Neural cell (in vitro differentiated cells): ENCODE results near the gene CLEC14A. TPM values are rescaled to one million over a fixed set of nuclear protein-coding genes. Genes with fewer than 3 reads are reported as not detected.

ENCODE experiments used
- H2AFZ ChIP-seq: fragments of 200-600, 300-800 bp; sonication (generic), shearing (Covaris generic); 2 replicates; pipeline ENCODE4 v1.6.0; 2014; ENCODE audit warnings: low read depth, mild to moderate bottlenecking, antibody characterized with exemption, low read length, moderate library complexity
- H3F3A ChIP-seq: fragments of 200-600 bp; shearing (Covaris generic); 2 replicates; pipeline ENCODE4 v1.6.1; 2016; ENCODE audit warnings: mild to moderate bottlenecking, moderate library complexity, mixed read lengths, antibody characterized with exemption, low read length; ENCODE audit not compliant: insufficient read depth, poor library complexity, severe bottlenecking
- H3K27ac ChIP-seq: fragments of 200-600, 300-800 bp; sonication (generic), shearing (Covaris generic); 2 replicates; pipeline ENCODE4 v1.5.1; 2014; ENCODE audit warnings: mild to moderate bottlenecking, low read length, moderate library complexity
- H3K27me3 ChIP-seq: fragments of 300-800, 200-600 bp; sonication (generic), shearing (Covaris generic); 2 replicates; pipeline ENCODE4 v1.6.0; 2014; ENCODE audit warnings: mild to moderate bottlenecking, low read depth, low read length, moderate library complexity; ENCODE audit not compliant: insufficient read depth
- H3K36me3 ChIP-seq: fragments of 300-800, 200-600 bp; sonication (generic), shearing (Covaris generic); 2 replicates; pipeline ENCODE4 v1.5.1; 2014; ENCODE audit warnings: mild to moderate bottlenecking, antibody characterized with exemption, low read length, moderate library complexity; ENCODE audit not compliant: insufficient read depth
- H3K4me2 ChIP-seq: fragments of 300-800, 200-600 bp; sonication (generic), shearing (Covaris generic); 2 replicates; pipeline ENCODE4 v1.6.0; 2014; ENCODE audit warnings: mild to moderate bottlenecking, low read length
- H3K4me3 ChIP-seq: fragments of 300-800, 200-600 bp; sonication (generic), shearing (Covaris generic); 2 replicates; pipeline ENCODE4 v1.5.1; 2014; ENCODE audit warnings: mild to moderate bottlenecking, low read length, moderate library complexity
- H3K79me2 ChIP-seq: fragments of 200-600 bp; shearing (Covaris generic); replicated peaks from 2 replicates; pipeline ENCODE4 v1.6.0; 2014; ENCODE audit warnings: mild to moderate bottlenecking, low read length, moderate library complexity; ENCODE audit not compliant: insufficient read depth
- H3K9ac ChIP-seq: fragments of 300-800, 200-600 bp; sonication (generic), shearing (Covaris generic); 2 replicates; pipeline ENCODE4 v1.6.1; 2016; ENCODE audit warnings: mild to moderate bottlenecking, low read length, mixed read lengths
- H3K9me2 ChIP-seq: fragments of 200-600 bp; shearing (Covaris generic); 2 replicates; pipeline ENCODE4 v1.6.1; 2016; ENCODE audit warnings: mild to moderate bottlenecking, low read length, mixed read lengths; ENCODE audit not compliant: insufficient read depth
- H3K9me3 ChIP-seq: fragments of 200-600, 300-800 bp; sonication (generic), shearing (Covaris generic); 2 replicates; pipeline ENCODE4 v1.6.1; 2016; ENCODE audit warnings: mild to moderate bottlenecking, mixed run types, low read length, moderate library complexity, mixed read lengths
- H4K20me1 ChIP-seq: fragments of 200-600 bp; shearing (Covaris generic); 2 replicates; pipeline ENCODE4 v1.6.1; 2016; ENCODE audit warnings: mild to moderate bottlenecking, mixed run types; ENCODE audit not compliant: insufficient read depth
- EP300 ChIP-seq: fragments of 450-650 bp; conservative IDR thresholded peaks from 2 replicates; pipeline ENCODE4 v1.6.1; 2014; ENCODE audit warnings: antibody characterized with exemption, mild to moderate bottlenecking, moderate library complexity; ENCODE audit not compliant: poor library complexity, severe bottlenecking
- EZH2 ChIP-seq: fragments of 200-600, 300-800 bp; shearing (Covaris generic), sonication (generic); IDR thresholded peaks from 2 replicates; pipeline ENCODE4 v1.6.1; 2014; ENCODE audit warnings: antibody characterized with exemption, low read length, borderline replicate concordance, mild to moderate bottlenecking; ENCODE audit not compliant: insufficient read depth, poor library complexity, severe bottlenecking
- MXI1 ChIP-seq: fragments of 450-650 bp; conservative IDR thresholded peaks from 2 replicates; pipeline ENCODE4 v1.6.1; 2014; ENCODE audit warnings: antibody characterized with exemption, mild to moderate bottlenecking; ENCODE audit not compliant: poor library complexity, severe bottlenecking
- POLR2AphosphoS5 ChIP-seq: IDR thresholded peaks from 2 replicates; pipeline ENCODE4 v1.6.1; 2012
- RAD21 ChIP-seq: fragments of 450-650 bp; conservative IDR thresholded peaks from 2 replicates; pipeline ENCODE4 v1.6.1; 2014; ENCODE audit warnings: antibody characterized with exemption, mild to moderate bottlenecking, moderate library complexity
- SMC3 ChIP-seq: fragments of 450-650 bp; conservative IDR thresholded peaks from 2 replicates; pipeline ENCODE4 v1.6.1; 2014; ENCODE audit warnings: antibody characterized with exemption, mild to moderate bottlenecking, moderate library complexity; ENCODE audit not compliant: poor library complexity
- TAF1 ChIP-seq: IDR thresholded peaks from 2 replicates; pipeline ENCODE4 v1.6.1; 2012; ENCODE audit warnings: low read depth
- polyA minus RNA-seq: library from RNA; depleted of rRNA, polyadenylated mRNA; stranded (reverse); fragments of >200 nt; gene quantifications from 2 replicates; pipeline ENCODE4 v1.2.3, GENCODE V29; 2014
- polyA plus RNA-seq: library from polyadenylated mRNA; depleted of rRNA; stranded (reverse); fragments of >200 nt; gene quantifications from 2 replicates; pipeline ENCODE4 v1.2.3, GENCODE V29; 2014
- TF ChIP-seq, protein P1 (sequence below): fragments of 450-650 bp; IDR thresholded peaks from 2 replicates; pipeline ENCODE4 v1.5.1; 2014; ENCODE audit warnings: antibody characterized with exemption, mild to moderate bottlenecking, moderate library complexity; ENCODE audit not compliant: poor library complexity, severe bottlenecking
- TF ChIP-seq, protein P2 (sequence below): IDR thresholded peaks from 2 replicates; pipeline ENCODE4 v1.6.1; 2012; ENCODE audit warnings: borderline replicate concordance

Gene CLEC14A, protein sequence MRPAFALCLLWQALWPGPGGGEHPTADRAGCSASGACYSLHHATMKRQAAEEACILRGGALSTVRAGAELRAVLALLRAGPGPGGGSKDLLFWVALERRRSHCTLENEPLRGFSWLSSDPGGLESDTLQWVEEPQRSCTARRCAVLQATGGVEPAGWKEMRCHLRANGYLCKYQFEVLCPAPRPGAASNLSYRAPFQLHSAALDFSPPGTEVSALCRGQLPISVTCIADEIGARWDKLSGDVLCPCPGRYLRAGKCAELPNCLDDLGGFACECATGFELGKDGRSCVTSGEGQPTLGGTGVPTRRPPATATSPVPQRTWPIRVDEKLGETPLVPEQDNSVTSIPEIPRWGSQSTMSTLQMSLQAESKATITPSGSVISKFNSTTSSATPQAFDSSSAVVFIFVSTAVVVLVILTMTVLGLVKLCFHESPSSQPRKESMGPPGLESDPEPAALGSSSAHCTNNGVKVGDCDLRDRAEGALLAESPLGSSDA
- 0.12 TPM in 1 of 2 replicates, not detected in the other for polyA plus RNA-seq
- 0.35 TPM in 1 of 2 replicates, not detected in the other for polyA minus RNA-seq

DNA sequence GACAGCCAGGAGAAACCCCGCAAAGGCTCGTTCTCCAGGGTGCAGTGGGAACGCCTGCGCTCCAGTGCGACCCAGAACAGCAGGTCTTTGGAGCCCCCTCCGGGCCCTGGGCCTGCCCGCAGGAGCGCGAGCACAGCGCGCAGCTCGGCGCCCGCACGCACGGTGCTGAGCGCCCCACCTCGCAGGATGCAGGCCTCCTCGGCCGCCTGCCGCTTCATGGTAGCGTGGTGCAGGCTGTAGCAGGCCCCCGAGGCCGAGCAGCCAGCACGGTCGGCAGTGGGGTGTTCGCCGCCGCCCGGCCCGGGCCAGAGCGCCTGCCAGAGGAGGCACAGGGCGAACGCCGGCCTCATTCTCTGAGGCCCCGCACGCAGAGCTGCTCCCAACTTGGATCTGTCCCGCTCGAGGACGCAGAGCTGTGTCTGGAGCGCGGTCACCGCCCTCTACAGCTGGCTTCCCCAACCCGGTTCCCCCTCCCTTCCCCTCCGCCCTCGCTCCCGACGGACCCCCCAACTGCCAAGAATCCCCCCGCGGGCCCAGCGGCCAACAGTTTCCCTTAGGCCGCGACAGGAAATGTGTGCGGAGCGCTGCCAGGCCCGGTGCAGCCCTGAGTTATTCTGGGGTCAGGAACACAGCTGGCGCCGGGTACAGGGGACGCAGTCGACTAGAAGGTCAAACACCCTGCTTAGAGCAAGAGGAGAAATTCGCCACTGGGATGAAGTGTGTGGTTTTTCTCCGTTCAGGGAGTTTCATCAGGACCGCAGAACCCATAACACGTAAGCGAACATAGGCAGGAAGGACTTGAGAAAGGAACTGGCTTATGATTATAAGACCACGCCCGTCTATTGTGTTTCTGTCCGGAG lies at the start of gene CLEC14A:
Gene CLEC14A, minus strand, starts transcription at position 421 of the 860 bp plus-strand sequence. Its CDS starts 71 bp downstream, at position 350.
- Histone ChIP-seq H3K27me3 (peaks cover 41% of the 10 kb centered on the region), H3K9me2 (no peaks in the 10 kb centered on the region), H3K79me2 (no peaks in the 10 kb centered on the region), H3K4me3 (peak within 1 kb of the TSS; percentile 57), H3K9me3 (peaks cover 20% of the 10 kb centered on the region), H3F3A (no peaks in the 10 kb centered on the region), H2AFZ (no peak within 1 kb of the TSS), H4K20me1 (no peaks in the 10 kb centered on the region), H3K4me2 (no peak within 1 kb of the TSS), H3K27ac (no peak within 1 kb of the TSS), H3K9ac (no peak within 1 kb of the TSS), H3K36me3 (no peaks in the 10 kb centered on the region)
- TF ChIP-seq, protein P1, sequence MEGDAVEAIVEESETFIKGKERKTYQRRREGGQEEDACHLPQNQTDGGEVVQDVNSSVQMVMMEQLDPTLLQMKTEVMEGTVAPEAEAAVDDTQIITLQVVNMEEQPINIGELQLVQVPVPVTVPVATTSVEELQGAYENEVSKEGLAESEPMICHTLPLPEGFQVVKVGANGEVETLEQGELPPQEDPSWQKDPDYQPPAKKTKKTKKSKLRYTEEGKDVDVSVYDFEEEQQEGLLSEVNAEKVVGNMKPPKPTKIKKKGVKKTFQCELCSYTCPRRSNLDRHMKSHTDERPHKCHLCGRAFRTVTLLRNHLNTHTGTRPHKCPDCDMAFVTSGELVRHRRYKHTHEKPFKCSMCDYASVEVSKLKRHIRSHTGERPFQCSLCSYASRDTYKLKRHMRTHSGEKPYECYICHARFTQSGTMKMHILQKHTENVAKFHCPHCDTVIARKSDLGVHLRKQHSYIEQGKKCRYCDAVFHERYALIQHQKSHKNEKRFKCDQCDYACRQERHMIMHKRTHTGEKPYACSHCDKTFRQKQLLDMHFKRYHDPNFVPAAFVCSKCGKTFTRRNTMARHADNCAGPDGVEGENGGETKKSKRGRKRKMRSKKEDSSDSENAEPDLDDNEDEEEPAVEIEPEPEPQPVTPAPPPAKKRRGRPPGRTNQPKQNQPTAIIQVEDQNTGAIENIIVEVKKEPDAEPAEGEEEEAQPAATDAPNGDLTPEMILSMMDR = no peak
- TF ChIP-seq EP300 = no peak
- TF ChIP-seq TAF1 = no peak
- no peak for TF ChIP-seq POLR2AphosphoS5
- no peak for TF ChIP-seq MXI1
- no peak for TF ChIP-seq RAD21

DNA sequence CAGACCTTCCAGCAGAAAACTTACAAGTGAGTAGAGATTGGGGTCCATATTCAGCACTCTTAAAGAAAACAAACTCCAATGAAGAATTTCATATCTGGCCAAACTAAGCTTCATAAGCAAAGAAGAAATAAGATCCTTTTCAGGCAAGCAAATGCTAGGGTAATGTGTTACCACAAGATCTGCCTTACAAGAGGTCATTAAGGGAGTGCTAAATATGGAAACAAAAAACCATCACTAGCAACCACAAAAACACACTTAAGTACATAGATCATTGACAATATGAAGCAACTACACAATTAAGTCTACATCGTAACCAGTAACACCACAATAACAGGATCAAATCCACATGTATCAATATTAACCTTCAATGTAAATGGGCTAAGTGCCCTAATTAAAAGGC lies 47.1 kb upstream of the CLEC14A start:
- no peaks in the 10 kb centered on the region for H4K20me1 ChIP-seq

More for the DNA sequence above, 47.1 kb upstream of the CLEC14A start:
- no peak overlapping the region for H2AFZ ChIP-seq
- H3K4me2 ChIP-seq = no peak overlapping the region
- no peaks in the 10 kb centered on the region for H3K9me2 ChIP-seq
- no peaks in the 10 kb centered on the region for H3K9me3 ChIP-seq
- H3K36me3 ChIP-seq = no peaks in the 10 kb centered on the region
- H3F3A ChIP-seq = no peaks in the 10 kb centered on the region
- TF ChIP-seq EP300 = no peak
- no peak for TF ChIP-seq SMC3
- no peak for TF ChIP-seq MXI1
- TF ChIP-seq TAF1 = no peak
- TF ChIP-seq EZH2 = no peak
- TF ChIP-seq, protein P2, sequence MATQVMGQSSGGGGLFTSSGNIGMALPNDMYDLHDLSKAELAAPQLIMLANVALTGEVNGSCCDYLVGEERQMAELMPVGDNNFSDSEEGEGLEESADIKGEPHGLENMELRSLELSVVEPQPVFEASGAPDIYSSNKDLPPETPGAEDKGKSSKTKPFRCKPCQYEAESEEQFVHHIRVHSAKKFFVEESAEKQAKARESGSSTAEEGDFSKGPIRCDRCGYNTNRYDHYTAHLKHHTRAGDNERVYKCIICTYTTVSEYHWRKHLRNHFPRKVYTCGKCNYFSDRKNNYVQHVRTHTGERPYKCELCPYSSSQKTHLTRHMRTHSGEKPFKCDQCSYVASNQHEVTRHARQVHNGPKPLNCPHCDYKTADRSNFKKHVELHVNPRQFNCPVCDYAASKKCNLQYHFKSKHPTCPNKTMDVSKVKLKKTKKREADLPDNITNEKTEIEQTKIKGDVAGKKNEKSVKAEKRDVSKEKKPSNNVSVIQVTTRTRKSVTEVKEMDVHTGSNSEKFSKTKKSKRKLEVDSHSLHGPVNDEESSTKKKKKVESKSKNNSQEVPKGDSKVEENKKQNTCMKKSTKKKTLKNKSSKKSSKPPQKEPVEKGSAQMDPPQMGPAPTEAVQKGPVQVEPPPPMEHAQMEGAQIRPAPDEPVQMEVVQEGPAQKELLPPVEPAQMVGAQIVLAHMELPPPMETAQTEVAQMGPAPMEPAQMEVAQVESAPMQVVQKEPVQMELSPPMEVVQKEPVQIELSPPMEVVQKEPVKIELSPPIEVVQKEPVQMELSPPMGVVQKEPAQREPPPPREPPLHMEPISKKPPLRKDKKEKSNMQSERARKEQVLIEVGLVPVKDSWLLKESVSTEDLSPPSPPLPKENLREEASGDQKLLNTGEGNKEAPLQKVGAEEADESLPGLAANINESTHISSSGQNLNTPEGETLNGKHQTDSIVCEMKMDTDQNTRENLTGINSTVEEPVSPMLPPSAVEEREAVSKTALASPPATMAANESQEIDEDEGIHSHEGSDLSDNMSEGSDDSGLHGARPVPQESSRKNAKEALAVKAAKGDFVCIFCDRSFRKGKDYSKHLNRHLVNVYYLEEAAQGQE = no peak
- TF ChIP-seq POLR2AphosphoS5 = no peak
- no peak for TF ChIP-seq RAD21
- TF ChIP-seq, protein P1 = no peak
- H3K27ac ChIP-seq = no peak overlapping the region
- H3K4me3 ChIP-seq = no peak overlapping the region
- H3K9ac ChIP-seq = no peak overlapping the region
- no peaks in the 10 kb centered on the region for H3K27me3 ChIP-seq
- H3K79me2 ChIP-seq = no peaks in the 10 kb centered on the region
